Upper lobe of left lung (tissue), 4 donors: ENCODE data around the gene TMCO4.

Source experiments
- POLR2AphosphoS5 ChIP-seq, 2 donors: sonication (generic); formaldehyde crosslinking; IDR thresholded peaks; one replicate each; pipeline ENCODE4 v1.5.1; 2017; ENCODE audit warnings: antibody characterized with exemption in 2 of 2
- TF ChIP-seq, protein P1 (sequence below), 6 experiments: fragments of 450-650 bp in 4 of 6; fragments of 200-600 bp in 2 of 6; sonication (generic) in 2 of 6; IDR thresholded peaks; one replicate each; pipeline ENCODE4 v1.5.1; 2016 to 2019; ENCODE audit warnings: antibody characterized with exemption in 6 of 6

DNA sequence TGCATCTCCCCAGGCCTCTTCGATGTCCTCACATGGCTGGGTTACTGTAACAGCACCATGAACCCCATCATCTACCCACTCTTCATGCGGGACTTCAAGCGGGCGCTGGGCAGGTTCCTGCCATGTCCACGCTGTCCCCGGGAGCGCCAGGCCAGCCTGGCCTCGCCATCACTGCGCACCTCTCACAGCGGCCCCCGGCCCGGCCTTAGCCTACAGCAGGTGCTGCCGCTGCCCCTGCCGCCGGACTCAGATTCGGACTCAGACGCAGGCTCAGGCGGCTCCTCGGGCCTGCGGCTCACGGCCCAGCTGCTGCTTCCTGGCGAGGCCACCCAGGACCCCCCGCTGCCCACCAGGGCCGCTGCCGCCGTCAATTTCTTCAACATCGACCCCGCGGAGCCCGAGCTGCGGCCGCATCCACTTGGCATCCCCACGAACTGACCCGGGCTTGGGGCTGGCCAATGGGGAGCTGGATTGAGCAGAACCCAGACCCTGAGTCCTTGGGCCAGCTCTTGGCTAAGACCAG, 120.7 kb downstream of the TMCO4 start:
- TF ChIP-seq POLR2AphosphoS5 (IDR thresholded peaks at IDR 0.05) = no peak
- TF ChIP-seq, protein P1, sequence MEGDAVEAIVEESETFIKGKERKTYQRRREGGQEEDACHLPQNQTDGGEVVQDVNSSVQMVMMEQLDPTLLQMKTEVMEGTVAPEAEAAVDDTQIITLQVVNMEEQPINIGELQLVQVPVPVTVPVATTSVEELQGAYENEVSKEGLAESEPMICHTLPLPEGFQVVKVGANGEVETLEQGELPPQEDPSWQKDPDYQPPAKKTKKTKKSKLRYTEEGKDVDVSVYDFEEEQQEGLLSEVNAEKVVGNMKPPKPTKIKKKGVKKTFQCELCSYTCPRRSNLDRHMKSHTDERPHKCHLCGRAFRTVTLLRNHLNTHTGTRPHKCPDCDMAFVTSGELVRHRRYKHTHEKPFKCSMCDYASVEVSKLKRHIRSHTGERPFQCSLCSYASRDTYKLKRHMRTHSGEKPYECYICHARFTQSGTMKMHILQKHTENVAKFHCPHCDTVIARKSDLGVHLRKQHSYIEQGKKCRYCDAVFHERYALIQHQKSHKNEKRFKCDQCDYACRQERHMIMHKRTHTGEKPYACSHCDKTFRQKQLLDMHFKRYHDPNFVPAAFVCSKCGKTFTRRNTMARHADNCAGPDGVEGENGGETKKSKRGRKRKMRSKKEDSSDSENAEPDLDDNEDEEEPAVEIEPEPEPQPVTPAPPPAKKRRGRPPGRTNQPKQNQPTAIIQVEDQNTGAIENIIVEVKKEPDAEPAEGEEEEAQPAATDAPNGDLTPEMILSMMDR (IDR thresholded peaks at IDR 0.05) = no peak
